ENCODE measurements around the gene HSD17B4. TPM values are rescaled to one million over a fixed set of nuclear protein-coding genes. Genes with fewer than 3 reads are reported as not detected.
"Not testable (repeated sequence)": the region's sequence is repeated elsewhere in the genome, so short reads cannot be mapped to it uniquely, and the experiment has no call there.

The HSD17B4 gene
- total RNA-seq, 1 experiment from 2014 or later = 142 TPM

- TF ChIP-seq ATF3 (IDR thresholded peaks at IDR 0.05) = no peak
- TF ChIP-seq POLR2AphosphoS5 (IDR thresholded peaks at IDR 0.05; ENCODE audit: low read depth, low read length) = no peak
These were observed 16.7 kb upstream of the HSD17B4 start (continued) for GRCh38 chr5:119435436-119436132.

- H3K27me3 ChIP-seq (ENCODE audit: insufficient read depth, low read length); H4K20me1 ChIP-seq (ENCODE audit: insufficient read depth); H3K9me2 ChIP-seq (ENCODE audit: insufficient read depth); H3K4me2 ChIP-seq (ENCODE audit: low read length); POLR2A ChIA-PET; H3K4me3 ChIP-seq (replicated peaks in 1 of 2; ENCODE audit: low read depth in 1 of 2, low read length in 2 of 2); H2AFZ ChIP-seq (ENCODE audit: low read depth, low read length, poor library complexity, severe bottlenecking); DNase-seq (ENCODE audit: low read depth, low spot score); ATAC-seq; H3K4me1 ChIP-seq (ENCODE audit: control insufficient read depth in 1 of 2, insufficient read depth in 2 of 2, low read length in 2 of 2); RAD21 ChIA-PET (ENCODE audit: low non-redundant PET in 1 of 2, low total read pairs in 2 of 2, uncharacterized antibody in 2 of 2, unreplicated experiment in 2 of 2); H3K36me3 ChIP-seq (ENCODE audit: control insufficient read depth in 1 of 2, insufficient read depth in 2 of 2, low read length in 2 of 2); CTCF ChIA-PET; H3K27ac ChIP-seq (ENCODE audit: low read depth, low read length); H3K79me2 ChIP-seq (ENCODE audit: insufficient read depth, low read length); intact Hi-C loops (cut with micrococcal nuclease); H3K9me3 ChIP-seq (ENCODE audit: control insufficient read depth in 1 of 2, insufficient read depth in 1 of 2, low read depth in 1 of 2, low read length in 2 of 2); H3K9ac ChIP-seq (ENCODE audit: low read length); BruUV-seq (replicated peaks): not testable (repeated sequence)
These were observed 14.3 kb upstream of the HSD17B4 start for GRCh38 chr5:119437785-119438586.

- H3K4me1 ChIP-seq (ENCODE audit: control insufficient read depth in 1 of 2, insufficient read depth in 2 of 2, low read length in 2 of 2); BruUV-seq (replicated peaks); H3K27me3 ChIP-seq (ENCODE audit: insufficient read depth, low read length); ATAC-seq; intact Hi-C loops (cut with micrococcal nuclease); H3K9me2 ChIP-seq (ENCODE audit: insufficient read depth); POLR2A ChIA-PET; H4K20me1 ChIP-seq (ENCODE audit: insufficient read depth); CTCF ChIA-PET; H3K9ac ChIP-seq (ENCODE audit: low read length); H3K9me3 ChIP-seq (ENCODE audit: control insufficient read depth in 1 of 2, insufficient read depth in 1 of 2, low read depth in 1 of 2, low read length in 2 of 2); H3K4me2 ChIP-seq (ENCODE audit: low read length); H3K36me3 ChIP-seq (ENCODE audit: control insufficient read depth in 1 of 2, insufficient read depth in 2 of 2, low read length in 2 of 2); H3K4me3 ChIP-seq (replicated peaks in 1 of 2; ENCODE audit: low read depth in 1 of 2, low read length in 2 of 2); H2AFZ ChIP-seq (ENCODE audit: low read depth, low read length, poor library complexity, severe bottlenecking); H3K79me2 ChIP-seq (ENCODE audit: insufficient read depth, low read length); H3K27ac ChIP-seq (ENCODE audit: low read depth, low read length); RAD21 ChIA-PET (ENCODE audit: low non-redundant PET in 1 of 2, low total read pairs in 2 of 2, uncharacterized antibody in 2 of 2, unreplicated experiment in 2 of 2); DNase-seq (ENCODE audit: low read depth, low spot score): not testable (repeated sequence)
These were observed 13.7 kb upstream of the HSD17B4 start for GRCh38 chr5:119438587-119438917.

Data from HCT116 (cell line).